ENCODE measurements around the gene APOO.

Gene APOO

GRCh38 chrX:23907498-23908218, at the start of gene APOO, which contains the start of gene CXorf58:
Gene APOO, minus strand, starts transcription at chrX:23907938. Its CDS starts 236 bp downstream, at chrX:23907702.
Gene CXorf58, plus strand, starts transcription at chrX:23908006. Its CDS starts 2,297 bp downstream, at chrX:23910303.
- DNase-seq: peak; percentile 89

GRCh38 chrX:23954396-23954795, 46.7 kb upstream of the APOO start:
- no peak for DNase-seq

- no peak for DNase-seq
Measured at GRCh38 chrX:23953908-23954269, 46.2 kb upstream of the APOO start.

- no peak for DNase-seq
Measured at GRCh38 chrX:23952984-23953907, 45.5 kb upstream of the APOO start.

GRCh38 chrX:23952391-23952790, 44.7 kb upstream of the APOO start:
- DNase-seq: no peak

- DNase-seq: no peak
Measured at GRCh38 chrX:23945206-23945605, 37.5 kb upstream of the APOO start.

GRCh38 chrX:23944234-23944633, 36.5 kb upstream of the APOO start:
- DNase-seq: no peak

- DNase-seq: no peak
Measured at GRCh38 chrX:23939203-23939602, 31.5 kb upstream of the APOO start.

GRCh38 chrX:23938690-23939089, 31.0 kb upstream of the APOO start:
- DNase-seq: no peak

GRCh38 chrX:23937100-23937499, 29.4 kb upstream of the APOO start:
- no peak for DNase-seq

GRCh38 chrX:23936180-23936579, 28.4 kb upstream of the APOO start:
- DNase-seq: no peak

GRCh38 chrX:23935106-23935505, 27.4 kb upstream of the APOO start:
- DNase-seq: no peak

- DNase-seq: no peak
Measured at GRCh38 chrX:23932046-23932445, 24.3 kb upstream of the APOO start.

- DNase-seq: no peak
Measured at GRCh38 chrX:23930894-23931604, 23.3 kb upstream of the APOO start.

GRCh38 chrX:23926015-23926414, 18.3 kb upstream of the APOO start:
- DNase-seq: no peak

- no peak for DNase-seq
Measured at GRCh38 chrX:23919706-23920320, 12.1 kb upstream of the APOO start.

GRCh38 chrX:23919148-23919547, 11.4 kb upstream of the APOO start:
- DNase-seq: no peak

- no peak for DNase-seq
Measured at GRCh38 chrX:23911126-23911835, 3.5 kb upstream of the APOO start.

GRCh38 chrX:23908219-23909004, 674 bp upstream of the APOO start:
- no peak for DNase-seq

GRCh38 chrX:23907111-23907497, 634 bp downstream of the APOO start:
- DNase-seq: no peak

- DNase-seq: no peak
Measured at GRCh38 chrX:23904096-23904495, 3.6 kb downstream of the APOO start.

All from NCI-H2107 (cell line).